Measurements from ENCODE around the gene RNF217.

GRCh38 chr6:124924333-124924759 lies 37.9 kb upstream of the RNF217 start:
- TF ChIP-seq EZH2 (IDR thresholded peaks at IDR 0.05) (no peak), POLR2AphosphoS5 (IDR thresholded peaks at IDR 0.05; ENCODE audit: borderline replicate concordance, low read depth, low read length) (no peak), FOXP2 (optimal IDR thresholded peaks at IDR 0.05; ENCODE audit: control extremely low read depth, extremely low read length, insufficient read depth) (no peak)

All from SK-N-MC (cell line).